ENCODE results near the gene SURF6. TPM values are rescaled to one million over a fixed set of nuclear protein-coding genes. Genes with fewer than 3 reads are reported as not detected.
A peak's percentile ranks its signal among the peaks of the same experiment; 100 is the strongest.
"Not testable (repeated sequence)": the region's sequence is repeated elsewhere in the genome, so short reads cannot be mapped to it uniquely, and the experiment has no call there.

The SURF6 gene
- total and polyA plus RNA-seq, 7 experiments from 2014 or later: 9.8 to 33.5 (median 19.3) TPM

DNA sequence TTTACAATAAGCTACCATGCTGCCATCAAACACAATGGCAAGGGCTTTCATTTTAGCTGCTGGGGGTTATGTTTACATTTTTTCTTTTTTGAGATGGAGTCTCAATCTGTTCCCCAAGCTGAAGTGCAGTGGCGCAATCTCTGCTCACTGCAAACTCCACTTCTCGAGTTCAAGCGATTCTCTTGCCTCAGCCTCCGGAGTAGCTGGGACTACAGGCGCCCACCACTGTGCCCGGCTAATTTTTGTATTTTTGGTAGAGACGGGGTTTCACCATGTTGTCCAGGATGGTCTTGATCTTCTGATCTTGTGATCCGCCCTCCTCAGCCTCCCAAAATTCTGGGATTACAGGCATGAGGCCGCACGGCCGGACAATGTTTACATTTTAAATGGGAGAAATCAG is 1.1 kb downstream of the SURF6 start:
- Mint-ChIP-seq H3K36me3 (peaks cover 0 to 30% (median 17%) of the 10 kb centered on the region in 5 donors), H3K4me3 (peak overlapping the region; percentile 93 to 98 (median 96)), H3K4me1 (peaks cover 10 to 51% (median 30%) of the 10 kb centered on the region in 7 donors), H3K27ac (peak overlapping the region in 7 of 9 donors; percentile 18 to 95 (median 94))
- H3K36me3 ChIP-seq (ENCODE audit: control insufficient read depth in 2 of 3, insufficient read depth in 3 of 3, low read length in 3 of 3): peaks cover 9 to 53% (median 10%) of the 10 kb centered on the region in 3 experiments
- H3K4me3 ChIP-seq (ENCODE audit: low read length): peak overlapping the region; percentile 92
- not testable (repeated sequence) for H3K9me3 Mint-ChIP-seq; H3K27me3 Mint-ChIP-seq; DNase-seq; ATAC-seq; H3K27me3 ChIP-seq (ENCODE audit: control insufficient read depth in 2 of 2, insufficient read depth in 2 of 2, low read length in 2 of 2); H3K9me3 ChIP-seq (ENCODE audit: control insufficient read depth in 2 of 3, low read length in 3 of 3)
- H3K27ac ChIP-seq (ENCODE audit: low read depth, low read length): peak overlapping the region; percentile 82
- peaks cover 21% of the 10 kb centered on the region in 2 donors for H3K4me1 ChIP-seq (ENCODE audit: control insufficient read depth in 2 of 2, insufficient read depth in 2 of 2, low read length in 2 of 2)
- intact Hi-C loops (cut with micrococcal nuclease): loop anchor here (5.0 kb wide), 3 partner anchors 142 to 303 kb away; partner anchors contain the start of genes GTF3C5 (in 1 of the 2) and SLC2A6 (in 1 of the 2)
- POLR2A ChIA-PET: interaction anchor here (0.7 to 1.8 kb wide), 6 partner anchors 13 to 1883 kb away, joined by 3 to 12 read pairs (median 4); partner anchors contain the start of genes GTF3C5, MED22 and RPL7A
- CTCF ChIA-PET: interaction anchor here (0.6 kb wide), 1 partner anchor 658 kb away, joined by 5 read pairs; no protein-coding TSS in a partner anchor

DNA sequence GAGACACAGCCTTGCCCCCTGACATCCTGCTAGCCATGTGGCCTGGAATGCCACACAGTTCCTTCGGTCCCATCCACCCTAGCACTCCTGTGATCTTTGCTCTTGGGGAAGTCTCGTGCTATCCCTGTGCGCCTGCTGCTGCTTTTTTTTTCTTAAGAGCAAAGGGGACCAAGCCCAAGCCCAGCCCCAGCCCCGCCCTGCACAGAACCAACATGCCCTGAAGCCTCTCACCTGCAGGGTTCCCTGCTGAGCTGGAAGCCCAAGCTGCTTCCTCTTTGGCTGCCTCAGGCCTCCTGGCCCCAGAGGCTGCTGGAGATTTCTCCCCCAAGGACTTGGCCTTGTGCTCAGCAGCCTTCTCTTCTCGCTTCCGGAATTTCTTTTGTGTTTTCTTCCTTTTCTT is 1.8 kb downstream of the SURF6 start:
- peak overlapping the region in 6 of 9 donors; percentile 4 to 76 (median 24) for H3K27ac Mint-ChIP-seq
- H3K4me3 Mint-ChIP-seq: peak overlapping the region in 5 of 10 donors; percentile 32 to 96 (median 79)
- H3K4me1 Mint-ChIP-seq: peaks cover 4 to 49% (median 27%) of the 10 kb centered on the region in 7 donors
- ChIA-PET CTCF (no interaction called here), POLR2A (interaction anchor here (1.3 to 1.9 kb wide), 5 partner anchors 14 to 304 kb away, joined by 4 to 12 read pairs (median 5); partner anchors contain the start of genes GTF3C5, MED22 and RPL7A)
- peaks cover 0 to 28% (median 10%) of the 10 kb centered on the region in 5 donors for H3K36me3 Mint-ChIP-seq
- H3K9me3 ChIP-seq (ENCODE audit: control insufficient read depth in 2 of 3, low read length in 3 of 3): no peaks in the 10 kb centered on the region
- intact Hi-C loops (cut with micrococcal nuclease): no loop called here
- H3K27ac ChIP-seq (ENCODE audit: low read depth, low read length): peak overlapping the region; percentile 37
- DNase-seq (no peak), ATAC-seq (no peak)
- H3K36me3 ChIP-seq (ENCODE audit: control insufficient read depth in 2 of 3, insufficient read depth in 3 of 3, low read length in 3 of 3): peaks cover 9 to 48% (median 10%) of the 10 kb centered on the region in 3 experiments
- no peaks in the 10 kb centered on the region for H3K27me3 ChIP-seq (ENCODE audit: control insufficient read depth in 2 of 2, insufficient read depth in 2 of 2, low read length in 2 of 2)
- no peaks in the 10 kb centered on the region for H3K27me3 Mint-ChIP-seq
- H3K4me3 ChIP-seq (ENCODE audit: low read length): no peak overlapping the region
- H3K4me1 ChIP-seq (ENCODE audit: control insufficient read depth in 2 of 2, insufficient read depth in 2 of 2, low read length in 2 of 2): peaks cover 20 to 21% of the 10 kb centered on the region in 2 donors
- H3K9me3 Mint-ChIP-seq: no peaks in the 10 kb centered on the region

DNA sequence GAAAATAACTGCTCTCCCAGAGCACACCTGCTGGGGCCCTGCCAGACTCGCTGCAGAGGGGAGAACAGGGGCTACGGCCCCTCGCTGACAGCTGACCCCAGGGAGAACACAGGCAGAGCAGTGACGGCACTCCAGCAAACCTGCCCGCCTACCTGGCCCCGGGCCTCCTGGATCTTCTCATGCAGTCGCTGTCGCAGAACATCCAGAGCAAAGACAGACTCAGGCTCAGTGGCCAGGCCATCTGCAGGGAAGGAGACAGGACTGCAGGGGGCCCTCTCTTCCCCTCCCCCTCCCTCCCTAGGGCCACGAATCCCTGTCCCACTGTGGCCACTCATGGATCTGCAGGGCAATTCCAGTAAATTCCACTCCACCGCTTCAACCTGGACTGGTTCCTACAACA is 2.4 kb downstream of the SURF6 start:
- intact Hi-C loops (cut with micrococcal nuclease): no loop called here
- peak overlapping the region in 2 of 9 donors; percentile 4 to 25 for H3K27ac Mint-ChIP-seq
- Histone ChIP-seq H3K4me1 (ENCODE audit: control insufficient read depth in 2 of 2, insufficient read depth in 2 of 2, low read length in 2 of 2) (peaks cover 20 to 21% of the 10 kb centered on the region in 2 donors), H3K4me3 (ENCODE audit: low read length) (no peak overlapping the region), H3K9me3 (ENCODE audit: control insufficient read depth in 2 of 3, low read length in 3 of 3) (no peaks in the 10 kb centered on the region), H3K36me3 (ENCODE audit: control insufficient read depth in 2 of 3, insufficient read depth in 3 of 3, low read length in 3 of 3) (peaks cover 9 to 49% (median 10%) of the 10 kb centered on the region in 3 experiments), H3K27me3 (ENCODE audit: control insufficient read depth in 2 of 2, insufficient read depth in 2 of 2, low read length in 2 of 2) (no peaks in the 10 kb centered on the region), H3K27ac (ENCODE audit: low read depth, low read length) (peak overlapping the region; percentile 37)
- no peaks in the 10 kb centered on the region for H3K9me3 Mint-ChIP-seq
- peak overlapping the region in 2 of 10 donors; percentile 32 to 79 for H3K4me3 Mint-ChIP-seq
- CTCF ChIA-PET: no interaction called here
- no peak for ATAC-seq
- peaks cover 0 to 22% (median 7%) of the 10 kb centered on the region in 5 donors for H3K36me3 Mint-ChIP-seq
- H3K4me1 Mint-ChIP-seq: peaks cover 6 to 51% (median 28%) of the 10 kb centered on the region in 7 donors
- POLR2A ChIA-PET: interaction anchor here (0.7 to 1.9 kb wide), 3 partner anchors 10 to 39 kb away, joined by 4 to 5 read pairs (median 4); no protein-coding TSS in a partner anchor
- DNase-seq: no peak
- H3K27me3 Mint-ChIP-seq: no peaks in the 10 kb centered on the region

DNA sequence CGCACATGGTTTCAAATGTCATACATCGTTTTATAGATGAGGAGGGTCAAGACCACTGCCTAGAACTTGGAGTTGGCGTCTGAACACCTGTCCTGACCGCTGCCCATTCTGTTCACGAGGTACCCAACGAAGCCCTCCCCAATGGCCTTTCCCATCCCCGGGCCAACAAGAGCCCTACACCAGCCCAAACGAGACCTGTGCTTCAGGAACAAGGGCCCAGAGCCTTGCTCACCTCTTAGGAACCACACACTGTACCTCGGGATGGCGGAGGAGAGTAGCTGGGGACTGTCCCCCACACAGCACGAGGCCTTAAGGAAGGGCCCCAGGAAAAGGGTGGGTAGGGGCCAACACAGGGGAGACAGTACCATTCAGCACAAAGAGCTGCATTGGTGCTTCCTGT is 3.0 kb downstream of the SURF6 start:
- ATAC-seq: no peak
- peaks cover 8 to 54% (median 31%) of the 10 kb centered on the region in 7 donors for H3K4me1 Mint-ChIP-seq

GRCh38 chr9:133332381-133332730 is 3.6 kb downstream of the SURF6 start:
- Mint-ChIP-seq H3K4me1 (peaks cover 8 to 54% (median 36%) of the 10 kb centered on the region in 7 donors), H3K36me3 (peaks cover 3 to 22% (median 7%) of the 10 kb centered on the region in 5 donors), H3K4me3 (no peak overlapping the region), H3K9me3 (no peaks in the 10 kb centered on the region), H3K27ac (peak overlapping the region in 2 of 9 donors; percentile 56 to 72), H3K27me3 (no peaks in the 10 kb centered on the region)
- Histone ChIP-seq H3K27ac (ENCODE audit: low read depth, low read length) (no peak overlapping the region), H3K27me3 (ENCODE audit: control insufficient read depth in 2 of 2, insufficient read depth in 2 of 2, low read length in 2 of 2) (no peaks in the 10 kb centered on the region), H3K9me3 (ENCODE audit: control insufficient read depth in 2 of 3, low read length in 3 of 3) (no peaks in the 10 kb centered on the region), H3K4me3 (ENCODE audit: low read length) (no peak overlapping the region), H3K4me1 (ENCODE audit: control insufficient read depth in 2 of 2, insufficient read depth in 2 of 2, low read length in 2 of 2) (peaks cover 20 to 21% of the 10 kb centered on the region in 2 donors), H3K36me3 (ENCODE audit: control insufficient read depth in 2 of 3, insufficient read depth in 3 of 3, low read length in 3 of 3) (peaks cover 9 to 49% (median 10%) of the 10 kb centered on the region in 3 experiments)
- ATAC-seq (no peak), DNase-seq (no peak)
- CTCF ChIA-PET: no interaction called here
- POLR2A ChIA-PET: no interaction called here
- intact Hi-C loops (cut with micrococcal nuclease): no loop called here

More for the DNA sequence above, 3.0 kb downstream of the SURF6 start:
- intact Hi-C loops (cut with micrococcal nuclease): no loop called here
- peak overlapping the region in 1 of 10 donors; percentile 58 for H3K4me3 Mint-ChIP-seq
- Histone ChIP-seq H3K36me3 (ENCODE audit: control insufficient read depth in 2 of 3, insufficient read depth in 3 of 3, low read length in 3 of 3) (peaks cover 9 to 49% (median 10%) of the 10 kb centered on the region in 3 experiments), H3K27ac (ENCODE audit: low read depth, low read length) (no peak overlapping the region), H3K9me3 (ENCODE audit: control insufficient read depth in 2 of 3, low read length in 3 of 3) (no peaks in the 10 kb centered on the region), H3K27me3 (ENCODE audit: control insufficient read depth in 2 of 2, insufficient read depth in 2 of 2, low read length in 2 of 2) (no peaks in the 10 kb centered on the region), H3K4me3 (ENCODE audit: low read length) (no peak overlapping the region), H3K4me1 (ENCODE audit: control insufficient read depth in 2 of 2, insufficient read depth in 2 of 2, low read length in 2 of 2) (peaks cover 20 to 21% of the 10 kb centered on the region in 2 donors)
- no peaks in the 10 kb centered on the region for H3K27me3 Mint-ChIP-seq
- H3K9me3 Mint-ChIP-seq: no peaks in the 10 kb centered on the region
- DNase-seq: no peak
- POLR2A ChIA-PET: interaction anchor here (0.7 to 1.9 kb wide), 3 partner anchors 10 to 40 kb away, joined by 4 to 5 read pairs (median 4); no protein-coding TSS in a partner anchor
- H3K36me3 Mint-ChIP-seq: peaks cover 0 to 22% (median 7%) of the 10 kb centered on the region in 5 donors
- H3K27ac Mint-ChIP-seq: no peak overlapping the region
- CTCF ChIA-PET: no interaction called here

DNA sequence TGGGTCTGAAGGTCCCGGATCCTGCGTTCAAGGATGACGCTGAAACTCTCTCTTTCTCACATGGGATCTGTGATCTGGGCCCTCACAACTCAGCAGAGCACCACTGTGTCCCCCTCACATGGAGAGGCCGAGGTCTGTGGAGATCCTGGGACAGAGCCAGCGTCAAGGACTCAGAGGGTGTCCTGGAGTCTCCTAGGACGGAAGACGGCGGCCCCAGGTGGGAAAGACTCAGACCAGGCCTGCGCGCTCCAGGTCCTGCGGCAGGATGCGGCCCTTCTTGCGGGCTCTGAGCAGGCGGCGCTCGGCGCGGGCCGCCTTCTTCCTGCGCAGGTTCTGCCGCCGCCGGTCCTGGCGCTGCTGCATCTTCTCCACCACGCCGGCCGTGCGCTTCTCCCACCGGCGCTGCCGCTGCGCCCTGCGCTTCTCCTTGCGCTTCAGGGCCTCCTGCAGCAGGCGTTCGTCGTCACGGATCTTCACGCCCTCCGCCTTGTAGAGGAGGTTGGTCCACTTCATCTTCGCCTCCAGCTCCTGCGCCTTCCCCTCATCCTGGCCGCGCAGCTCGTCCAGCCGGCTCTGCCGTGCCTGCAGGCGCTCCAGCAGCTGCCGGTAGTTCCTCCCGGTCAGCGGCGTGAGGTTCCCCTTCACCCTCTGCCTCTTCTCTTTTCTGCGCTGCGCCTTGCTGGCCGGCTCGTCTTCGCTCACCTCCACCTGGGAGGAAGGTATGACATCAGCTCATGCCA is 4.2 kb downstream of the SURF6 start:
- Mint-ChIP-seq H3K36me3 (peaks cover 3 to 22% (median 7%) of the 10 kb centered on the region in 5 donors), H3K27ac (peak overlapping the region in 2 of 9 donors; percentile 9 to 56), H3K9me3 (no peaks in the 10 kb centered on the region), H3K4me3 (no peak overlapping the region), H3K4me1 (peaks cover 8 to 54% (median 36%) of the 10 kb centered on the region in 7 donors), H3K27me3 (no peaks in the 10 kb centered on the region)
- Histone ChIP-seq H3K27ac (ENCODE audit: low read depth, low read length) (no peak overlapping the region), H3K4me3 (ENCODE audit: low read length) (no peak overlapping the region), H3K36me3 (ENCODE audit: control insufficient read depth in 2 of 3, insufficient read depth in 3 of 3, low read length in 3 of 3) (peaks cover 9 to 49% (median 10%) of the 10 kb centered on the region in 3 experiments), H3K4me1 (ENCODE audit: control insufficient read depth in 2 of 2, insufficient read depth in 2 of 2, low read length in 2 of 2) (peaks cover 20 to 21% of the 10 kb centered on the region in 2 donors), H3K9me3 (ENCODE audit: control insufficient read depth in 2 of 3, low read length in 3 of 3) (no peaks in the 10 kb centered on the region), H3K27me3 (ENCODE audit: control insufficient read depth in 2 of 2, insufficient read depth in 2 of 2, low read length in 2 of 2) (no peaks in the 10 kb centered on the region)
- DNase-seq (no peak), ATAC-seq (no peak)
- intact Hi-C loops (cut with micrococcal nuclease): no loop called here
- POLR2A ChIA-PET: interaction anchor here (0.8 kb wide), 1 partner anchor 142 kb away, joined by 3 read pairs; no protein-coding TSS in a partner anchor
- CTCF ChIA-PET: no interaction called here
